PC-3 (cell line): ENCODE results near the gene GIMAP8.

Experiments
- EZH2 ChIP-seq: fragments of 300-600 bp; sonication (generic); IDR thresholded peaks from one replicate; pipeline ENCODE4 v1.6.1; 2017; ENCODE audit warnings: antibody characterized with exemption, mild to moderate bottlenecking, low read length; ENCODE audit not compliant: unreplicated experiment
- EZH2phosphoT487 ChIP-seq: fragments of 300-600 bp; sonication (generic); IDR thresholded peaks from 2 replicates; pipeline ENCODE4 v1.6.1; 2018; ENCODE audit warnings: mild to moderate bottlenecking, antibody characterized with exemption, low read length, borderline replicate concordance
- TF ChIP-seq, protein P1 (sequence below): fragments of 300-600 bp; sonication (generic); conservative IDR thresholded peaks from 2 replicates; pipeline ENCODE4 v1.5.1; 2017; ENCODE audit warnings: antibody characterized with exemption, low read depth, mild to moderate bottlenecking, low read length

DNA sequence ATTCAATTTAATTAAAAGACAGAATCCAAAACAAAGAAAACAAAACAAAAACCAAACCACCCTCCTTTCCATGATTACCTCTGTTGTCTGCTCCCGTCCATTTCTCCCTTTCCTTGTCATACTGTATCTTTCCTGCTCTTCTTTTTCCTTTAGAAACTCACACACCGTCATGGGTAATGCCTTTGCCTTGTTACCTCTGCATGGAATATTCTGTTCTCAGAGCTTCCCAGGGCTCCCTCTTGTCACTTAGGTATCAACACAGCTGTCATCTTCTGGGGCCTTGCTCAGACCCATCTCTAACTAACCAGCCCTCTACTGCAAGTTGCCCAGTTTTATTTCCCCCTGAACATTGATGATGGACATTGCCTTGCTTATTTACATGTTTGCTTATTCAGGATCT is 30.2 kb upstream of the GIMAP8 start:
- TF ChIP-seq, protein P1, sequence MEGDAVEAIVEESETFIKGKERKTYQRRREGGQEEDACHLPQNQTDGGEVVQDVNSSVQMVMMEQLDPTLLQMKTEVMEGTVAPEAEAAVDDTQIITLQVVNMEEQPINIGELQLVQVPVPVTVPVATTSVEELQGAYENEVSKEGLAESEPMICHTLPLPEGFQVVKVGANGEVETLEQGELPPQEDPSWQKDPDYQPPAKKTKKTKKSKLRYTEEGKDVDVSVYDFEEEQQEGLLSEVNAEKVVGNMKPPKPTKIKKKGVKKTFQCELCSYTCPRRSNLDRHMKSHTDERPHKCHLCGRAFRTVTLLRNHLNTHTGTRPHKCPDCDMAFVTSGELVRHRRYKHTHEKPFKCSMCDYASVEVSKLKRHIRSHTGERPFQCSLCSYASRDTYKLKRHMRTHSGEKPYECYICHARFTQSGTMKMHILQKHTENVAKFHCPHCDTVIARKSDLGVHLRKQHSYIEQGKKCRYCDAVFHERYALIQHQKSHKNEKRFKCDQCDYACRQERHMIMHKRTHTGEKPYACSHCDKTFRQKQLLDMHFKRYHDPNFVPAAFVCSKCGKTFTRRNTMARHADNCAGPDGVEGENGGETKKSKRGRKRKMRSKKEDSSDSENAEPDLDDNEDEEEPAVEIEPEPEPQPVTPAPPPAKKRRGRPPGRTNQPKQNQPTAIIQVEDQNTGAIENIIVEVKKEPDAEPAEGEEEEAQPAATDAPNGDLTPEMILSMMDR: no peak
- TF ChIP-seq EZH2: no peak
- TF ChIP-seq EZH2phosphoT487: no peak
